Suppressor macrophage treated with lipopolysaccharide for 4 hours (primary cell): ENCODE data around the gene CD276.
"Not testable (repeated sequence)": the region's sequence is repeated elsewhere in the genome, so short reads cannot be mapped to it uniquely, and the experiment has no call there.

ENCODE experiments used
- DNase-seq: peaks from one replicate; pipeline ENCODE4 v3.0.0-alpha.2; 2020

CD276 gene

GRCh38 chr15:73683777-73684580 lies at the start of gene CD276:
Gene CD276, plus strand, starts transcription at chr15:73684383. Its CDS starts 15,257 bp downstream, at chr15:73699640.
- peak; percentile 94 for DNase-seq

- DNase-seq, result no peak
These were observed 46.7 kb upstream of the CD276 start for GRCh38 chr15:73637527-73637926.

- DNase-seq, result not testable (repeated sequence)
These were observed 44.7 kb upstream of the CD276 start for GRCh38 chr15:73639464-73639863.

GRCh38 chr15:73647259-73648013 lies 36.7 kb upstream of the CD276 start:
- DNase-seq, result no peak

- DNase-seq, result no peak
These were observed 36.2 kb upstream of the CD276 start for GRCh38 chr15:73648014-73648295.

- peak; percentile 87 for DNase-seq
These were observed 33.6 kb upstream of the CD276 start for GRCh38 chr15:73650416-73651126.

- no peak for DNase-seq
These were observed 29.5 kb upstream of the CD276 start for GRCh38 chr15:73654659-73655058.

GRCh38 chr15:73655724-73656123 lies 28.5 kb upstream of the CD276 start:
- DNase-seq, result no peak

GRCh38 chr15:73658645-73659044 lies 25.5 kb upstream of the CD276 start:
- peak; percentile 34 for DNase-seq

- no peak for DNase-seq
These were observed 23.7 kb upstream of the CD276 start for GRCh38 chr15:73660455-73660854.

- DNase-seq, result no peak
These were observed 9.6 kb upstream of the CD276 start for GRCh38 chr15:73674587-73674986.

- peak; percentile 75 for DNase-seq
These were observed 7.0 kb upstream of the CD276 start for GRCh38 chr15:73677146-73677607.

GRCh38 chr15:73677733-73678132 lies 6.5 kb upstream of the CD276 start:
- no peak for DNase-seq

- DNase-seq, result no peak
These were observed 5.7 kb upstream of the CD276 start for GRCh38 chr15:73678498-73678897.

- DNase-seq, result no peak
These were observed 5.0 kb upstream of the CD276 start for GRCh38 chr15:73679180-73679579.

GRCh38 chr15:73679964-73680363 lies 4.2 kb upstream of the CD276 start:
- no peak for DNase-seq

GRCh38 chr15:73680549-73680948 lies 3.6 kb upstream of the CD276 start:
- DNase-seq, result no peak

GRCh38 chr15:73681063-73681462 lies 3.1 kb upstream of the CD276 start:
- DNase-seq, result peak; percentile 47

GRCh38 chr15:73681856-73682599 lies 2.2 kb upstream of the CD276 start:
- no peak for DNase-seq

GRCh38 chr15:73682600-73683090 lies 1.5 kb upstream of the CD276 start:
- no peak for DNase-seq

- no peak for DNase-seq
These were observed 866 bp upstream of the CD276 start for GRCh38 chr15:73683257-73683776.
